AG09309 (cell line): ENCODE measurements around the gene ATP11A.
A peak's percentile ranks its signal among the peaks of the same experiment; 100 is the strongest.

ENCODE experiments used
- DNase-seq: peaks from one replicate; pipeline ENCODE4 v3.0.0-alpha.2; 2010; ENCODE audit warnings: low read depth
- H3K4me3 ChIP-seq: 2 replicates; pipeline ENCODE4 v1.5.1; 2011; ENCODE audit warnings: mild to moderate bottlenecking, low read depth, low read length, moderate library complexity; ENCODE audit not compliant: control insufficient read depth
- CTCF ChIP-seq: IDR thresholded peaks from 2 replicates; pipeline ENCODE4 v1.5.1; 2011; ENCODE audit warnings: mild to moderate bottlenecking, low read depth, low read length, inconsistent platforms; ENCODE audit not compliant: insufficient read depth, control insufficient read depth; ENCODE audit errors: missing control alignments

ATP11A gene

DNA sequence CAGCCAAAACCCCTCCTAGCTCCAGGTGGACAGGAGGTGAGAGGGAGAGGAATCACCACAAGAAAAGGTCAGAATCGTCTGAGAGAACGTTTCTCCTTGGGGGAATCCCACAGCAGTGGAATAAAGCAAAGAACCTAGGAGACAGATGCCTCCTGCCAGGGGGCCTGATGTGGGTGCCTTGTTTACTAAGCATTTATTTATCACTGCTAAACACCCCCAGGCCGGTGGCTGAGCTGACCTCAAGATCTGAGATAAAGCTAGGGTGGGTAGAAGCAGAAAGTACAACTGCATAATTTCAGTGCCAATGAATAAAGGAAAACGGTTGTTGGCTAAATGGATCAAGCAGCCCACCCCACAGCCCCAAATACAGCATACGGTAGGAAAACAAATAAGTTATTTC, 33.9 kb upstream of the ATP11A start:
- no peak for DNase-seq
- no peak overlapping the region for H3K4me3 ChIP-seq
- TF ChIP-seq CTCF: no peak

- no peak for TF ChIP-seq CTCF
- DNase-seq: peak; percentile 34
- no peak overlapping the region for H3K4me3 ChIP-seq
These were observed 31.9 kb upstream of the ATP11A start for GRCh38 chr13:112657850-112658445.

DNA sequence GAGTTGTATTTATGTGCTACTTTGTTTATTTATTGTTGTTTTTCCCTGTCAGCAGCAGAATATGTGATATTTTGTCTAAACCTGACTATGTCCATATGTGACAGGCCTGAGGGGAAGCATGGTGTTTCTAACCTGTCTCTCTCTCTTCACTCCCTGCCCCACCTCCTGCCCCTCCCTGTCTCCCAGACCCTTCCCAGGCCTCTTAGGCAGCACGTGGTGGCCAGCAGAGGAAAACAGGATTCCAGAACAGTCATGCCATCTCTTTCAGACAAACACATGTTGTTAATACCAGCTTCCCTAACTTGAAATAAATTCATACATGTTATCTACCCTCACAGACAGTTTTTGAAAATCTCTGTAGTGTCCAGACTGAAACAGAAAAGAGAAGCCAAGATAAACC, 31.0 kb upstream of the ATP11A start:
- no peak for TF ChIP-seq CTCF
- DNase-seq: no peak
- no peak overlapping the region for H3K4me3 ChIP-seq

- no peak for DNase-seq
- TF ChIP-seq CTCF: no peak
- H3K4me3 ChIP-seq: no peak overlapping the region
These were observed 28.5 kb upstream of the ATP11A start for GRCh38 chr13:112661291-112661690.

GRCh38 chr13:112664501-112665203, 25.2 kb upstream of the ATP11A start:
- no peak overlapping the region for H3K4me3 ChIP-seq

GRCh38 chr13:112668924-112669323, 20.9 kb upstream of the ATP11A start:
- TF ChIP-seq CTCF: no peak
- DNase-seq: no peak
- H3K4me3 ChIP-seq: no peak overlapping the region

More at GRCh38 chr13:112664501-112665203, 25.2 kb upstream of the ATP11A start:
- TF ChIP-seq CTCF: no peak
- DNase-seq: peak; percentile 11
